ENCODE data around the gene CTDSPL2. TPM values are rescaled to one million over a fixed set of nuclear protein-coding genes. Genes with fewer than 3 reads are reported as not detected.

The CTDSPL2 gene
- total and polyA plus RNA-seq, 2 experiments from 2014 or later: 42.2 to 86.2 TPM

GRCh38 chr15:44550734-44551133 lies 123.3 kb downstream of the CTDSPL2 start:
- H4K20me1 ChIP-seq (replicated peaks; ENCODE audit: insufficient read depth): peaks cover 6% of the 10 kb centered on the region
- Mint-ChIP-seq H3K27ac (no peak overlapping the region), H3K4me1 (peaks cover 3% of the 10 kb centered on the region; the same call in 2 of the 3 replicates), H3K36me3 (ENCODE audit: low read depth) (peaks cover 63% of the 10 kb centered on the region), H3K4me3 (no peak overlapping the region), H3K27me3 (ENCODE audit: insufficient read depth, low read depth, poor library complexity) (peaks cover 3% of the 10 kb centered on the region), H3K9me3 (no peaks in the 10 kb centered on the region)
- H3F3A ChIP-seq (replicated peaks; ENCODE audit: low read depth): no peaks in the 10 kb centered on the region
- H3K4me3 ChIP-seq: no peak overlapping the region
- ATAC-seq (no peak), DNase-seq (ENCODE audit: low spot score) (no peak)
- no peaks in the 10 kb centered on the region for H3K4me1 ChIP-seq (ENCODE audit: insufficient read depth)
- peaks cover 65% of the 10 kb centered on the region for H3K79me2 ChIP-seq (replicated peaks; ENCODE audit: insufficient read depth)
- peaks cover 35% of the 10 kb centered on the region for H3K36me3 ChIP-seq (ENCODE audit: insufficient read depth)
- H3K9me2 ChIP-seq (ENCODE audit: insufficient read depth): no peaks in the 10 kb centered on the region
- no peaks in the 10 kb centered on the region for H3K27me3 ChIP-seq (ENCODE audit: insufficient read depth)
- H3K27ac ChIP-seq (ENCODE audit: low read depth): no peak overlapping the region
- H2AFZ ChIP-seq: no peak overlapping the region
- TF ChIP-seq ZNF462 (CRISPR knock-in tag; IDR thresholded peaks at IDR 0.05): no peak
- no peak for TF ChIP-seq ETS1 (IDR thresholded peaks at IDR 0.05)
- TF ChIP-seq CREB1 (CRISPR knock-in tag; IDR thresholded peaks at IDR 0.05; ENCODE audit: low read depth): no peak
- TF ChIP-seq EZH2phosphoT487 (IDR thresholded peaks at IDR 0.05; ENCODE audit: unreplicated experiment): no peak
- TF ChIP-seq CTCF (conservative IDR thresholded peaks at IDR 0.05; ENCODE audit: low read depth in 2 of 2): no peak
- TF ChIP-seq POLR2AphosphoS5 (IDR thresholded peaks at IDR 0.05; ENCODE audit: low read depth): no peak
- no peak for TF ChIP-seq REST (IDR thresholded peaks at IDR 0.05; ENCODE audit: unreplicated experiment)
- TF ChIP-seq STAT1 (IDR thresholded peaks at IDR 0.05; ENCODE audit: unreplicated experiment): no peak
- no peak for TF ChIP-seq JUNB (IDR thresholded peaks at IDR 0.05; ENCODE audit: unreplicated experiment)
- no peak for TF ChIP-seq ZNF331 (CRISPR knock-in tag; IDR thresholded peaks at IDR 0.05; ENCODE audit: low read depth)
- no peak for TF ChIP-seq ZNF114 (CRISPR knock-in tag; IDR thresholded peaks at IDR 0.05)
- no peak for TF ChIP-seq NANOG (IDR thresholded peaks at IDR 0.05; ENCODE audit: borderline replicate concordance)
- no peak for TF ChIP-seq EZH2 (IDR thresholded peaks at IDR 0.05; ENCODE audit: low read depth, unreplicated experiment)
- no peak overlapping the region for H3K4me2 ChIP-seq
